ENCODE measurements around the gene RUFY4. TPM values are rescaled to one million over a fixed set of nuclear protein-coding genes. Genes with fewer than 3 reads are reported as not detected.
A peak's percentile ranks its signal among the peaks of the same experiment; 100 is the strongest.

Gene RUFY4, protein sequence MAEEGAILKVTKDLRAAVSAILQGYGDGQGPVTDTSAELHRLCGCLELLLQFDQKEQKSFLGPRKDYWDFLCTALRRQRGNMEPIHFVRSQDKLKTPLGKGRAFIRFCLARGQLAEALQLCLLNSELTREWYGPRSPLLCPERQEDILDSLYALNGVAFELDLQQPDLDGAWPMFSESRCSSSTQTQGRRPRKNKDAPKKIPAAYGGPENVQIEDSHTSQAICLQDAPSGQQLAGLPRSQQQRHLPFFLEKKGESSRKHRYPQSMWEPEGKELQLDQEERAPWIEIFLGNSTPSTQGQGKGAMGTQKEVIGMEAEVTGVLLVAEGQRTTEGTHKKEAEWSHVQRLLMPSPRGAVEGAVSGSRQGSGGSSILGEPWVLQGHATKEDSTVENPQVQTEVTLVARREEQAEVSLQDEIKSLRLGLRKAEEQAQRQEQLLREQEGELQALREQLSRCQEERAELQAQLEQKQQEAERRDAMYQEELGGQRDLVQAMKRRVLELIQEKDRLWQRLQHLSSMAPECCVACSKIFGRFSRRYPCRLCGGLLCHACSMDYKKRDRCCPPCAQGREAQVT
- polyA plus RNA-seq (ENCODE audit: insufficient read length), result 0.32 TPM
- long read RNA-seq, donor 1, result 0 reads
- long read RNA-seq, donor 2, result 0 reads
- long read RNA-seq, donor 3, result 0 reads
- long read RNA-seq, donor 4, result 0 reads
- long read RNA-seq, donor 5, result 0 reads
- long read RNA-seq, donor 6, result 0 reads
- long read RNA-seq, donor 7, result 0 reads
- long read RNA-seq, donor 8, result 0 reads

DNA sequence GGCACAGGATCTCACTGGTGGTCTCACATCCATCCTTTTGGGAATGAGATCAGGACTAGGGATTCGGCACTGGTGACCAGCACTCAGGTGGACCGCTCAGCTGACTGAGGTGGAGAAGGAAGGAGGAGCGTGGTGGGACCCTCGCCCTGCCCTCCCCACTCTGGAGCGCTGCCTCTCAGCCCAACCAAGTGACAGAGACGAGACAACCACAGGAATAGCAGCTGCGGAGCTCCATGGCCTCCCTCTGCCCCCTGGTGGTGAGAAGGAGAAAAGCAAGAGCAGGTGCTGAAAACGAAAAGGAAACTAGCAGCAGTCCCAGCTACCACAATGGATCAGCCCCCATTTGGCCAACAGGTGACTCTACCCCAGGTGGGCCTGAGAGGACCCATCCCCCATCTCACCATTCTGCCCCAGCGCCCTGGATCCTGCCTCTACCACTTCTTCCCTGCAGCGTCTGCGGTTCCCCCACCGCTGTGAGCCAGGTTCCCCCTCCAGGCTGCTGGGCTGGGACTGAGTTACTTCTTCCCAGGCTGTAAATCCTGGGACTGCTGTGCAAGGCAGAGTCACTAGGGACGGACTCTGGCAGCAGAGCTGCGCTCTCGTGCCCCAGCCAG is at the start of gene RUFY4:
Gene RUFY4 (plus strand): TSS at position 533 of the 614 bp plus-strand sequence. CDS start 1,353 bp downstream, outside the sequence.
- peak; percentile 74 for DNase-seq

DNA sequence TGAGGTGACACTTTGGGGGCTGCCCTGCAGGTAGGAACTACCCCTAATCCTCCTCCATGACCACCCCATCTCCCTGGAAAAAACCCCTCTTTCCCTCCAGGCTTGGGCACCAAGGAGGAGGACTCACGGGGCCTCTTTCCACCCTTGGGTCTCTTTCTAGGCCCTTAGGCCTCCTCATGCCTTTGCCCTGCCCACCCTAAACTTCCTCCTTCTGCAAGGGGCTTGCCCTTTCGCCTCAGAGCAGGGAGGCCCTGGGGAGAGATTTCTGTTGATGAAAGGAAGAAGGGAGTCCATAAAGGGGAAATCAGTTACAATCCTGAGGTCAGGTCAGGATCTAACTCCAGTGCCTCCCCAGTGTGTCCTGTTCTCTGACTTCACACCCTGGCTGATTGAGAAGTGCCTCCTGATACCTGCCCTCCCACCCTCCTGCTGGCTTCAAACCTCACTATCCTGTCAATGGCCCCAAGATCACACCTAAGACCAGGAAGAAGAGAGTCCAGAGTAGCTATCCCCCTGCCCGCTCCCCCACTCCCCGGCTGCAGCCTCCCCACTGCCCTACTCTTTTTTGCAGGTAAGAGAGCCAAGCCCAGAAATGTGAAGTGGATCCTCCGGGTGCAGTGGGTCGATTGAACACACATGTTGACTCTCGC is 49.5 kb upstream of the RUFY4 start:
- no peak for DNase-seq

DNA sequence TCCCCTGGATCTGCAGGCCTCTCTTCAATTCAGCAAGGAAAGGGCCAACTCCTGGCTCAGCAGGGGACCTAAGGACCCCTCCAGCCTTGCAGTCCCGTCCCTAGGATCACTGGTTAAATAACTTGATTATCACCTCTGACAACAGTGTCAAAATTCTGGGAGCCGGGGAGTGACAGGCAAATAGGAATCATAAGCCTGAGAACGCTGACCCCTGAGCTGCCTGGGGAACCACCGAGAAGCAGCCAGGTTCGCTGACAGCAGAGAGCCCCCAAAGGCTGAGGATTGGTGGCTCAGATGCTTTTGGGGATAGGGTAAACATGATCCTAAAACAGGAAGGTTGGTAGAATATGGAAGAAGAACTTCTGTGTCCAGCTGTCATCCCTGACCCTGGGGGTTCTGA is 48.8 kb upstream of the RUFY4 start:
- no peak for DNase-seq

DNA sequence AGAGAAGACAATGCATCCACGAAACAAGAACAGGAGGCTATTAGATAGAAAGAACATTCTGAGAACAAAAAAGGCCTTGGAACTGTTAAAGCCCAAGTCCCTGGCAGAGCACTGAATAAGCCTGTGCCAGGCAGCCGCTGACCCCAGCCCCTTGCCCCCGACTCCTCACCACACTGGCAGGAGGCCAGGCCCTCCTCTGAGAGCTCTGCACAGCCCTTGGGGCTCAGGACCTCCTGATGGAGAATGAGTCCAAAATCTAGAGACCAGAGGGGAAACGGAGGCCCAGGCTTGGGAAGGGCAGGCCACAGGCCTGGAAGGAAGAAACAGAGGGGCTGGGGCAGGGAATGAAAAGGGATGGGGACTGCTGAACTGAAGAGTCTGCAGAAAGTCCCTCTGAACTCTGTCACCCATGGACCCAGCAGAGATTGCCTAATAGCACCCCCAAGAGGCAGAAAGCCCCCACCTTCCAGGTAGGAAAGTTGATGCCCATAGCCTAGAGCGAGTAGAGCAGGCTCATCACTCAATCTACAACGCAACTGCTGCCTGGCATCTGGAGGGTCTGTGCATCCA is 48.0 kb upstream of the RUFY4 start:
- no peak for DNase-seq

DNA sequence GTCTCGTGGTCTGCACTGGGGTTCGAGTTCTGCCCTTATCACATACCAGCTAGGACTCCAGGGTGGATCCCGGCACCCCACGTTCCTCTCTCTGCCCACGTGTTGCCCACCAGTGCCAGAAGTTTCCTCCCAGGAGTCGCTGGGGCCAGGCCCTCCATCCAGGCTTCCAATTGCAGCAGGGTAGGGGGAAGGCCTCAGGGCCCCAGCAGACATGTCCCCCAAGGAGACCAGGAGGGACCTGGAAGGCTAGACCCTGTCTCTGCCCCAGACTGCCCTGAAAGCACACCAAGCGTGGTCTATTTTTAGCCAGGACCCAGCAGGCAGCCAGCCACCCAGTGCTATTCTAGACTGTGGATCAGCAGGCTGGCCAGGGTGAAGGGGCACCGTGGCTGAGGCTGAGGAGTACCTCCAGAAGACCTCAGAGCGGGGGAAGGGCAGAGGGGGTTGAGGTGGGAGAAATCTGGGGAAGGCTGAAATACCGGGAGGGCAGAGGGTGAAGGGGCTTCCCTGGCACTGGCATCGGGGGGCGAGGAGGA is 47.4 kb upstream of the RUFY4 start:
- no peak for DNase-seq

DNA sequence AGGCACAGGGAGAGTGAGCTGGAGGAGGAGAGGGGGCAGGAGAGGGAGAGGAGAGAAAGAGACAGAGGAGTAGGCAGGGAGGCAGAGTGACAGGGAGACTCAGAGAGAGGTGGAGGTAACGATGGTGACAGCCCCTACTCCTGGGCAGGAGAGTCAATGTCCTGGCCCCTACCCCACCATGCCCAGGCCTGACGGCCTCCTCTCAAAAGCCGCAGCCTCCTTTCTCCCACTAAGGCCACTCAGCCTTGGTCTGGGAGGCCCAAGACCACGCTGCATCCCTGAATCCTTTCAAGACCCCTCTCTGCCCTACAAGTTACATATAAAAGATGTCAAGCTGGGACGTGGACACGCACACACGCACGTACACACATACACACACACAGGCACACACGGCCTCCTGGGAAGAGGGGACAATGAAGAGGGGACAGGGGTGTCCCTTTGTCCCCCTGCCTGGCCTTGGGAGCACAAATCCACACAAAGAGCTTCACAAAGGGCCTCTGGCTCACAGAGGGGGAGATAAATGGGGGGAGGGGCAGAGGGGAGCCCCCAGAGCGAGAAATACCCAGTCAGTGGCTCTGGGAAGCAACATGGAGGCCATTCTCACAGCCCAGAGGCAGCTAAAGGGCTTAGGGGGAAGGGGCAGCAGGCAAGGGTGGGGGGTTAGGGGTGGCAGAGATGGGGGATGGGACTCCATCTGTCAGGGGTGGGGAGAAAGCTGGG is 46.8 kb upstream of the RUFY4 start:
- no peak for DNase-seq

DNA sequence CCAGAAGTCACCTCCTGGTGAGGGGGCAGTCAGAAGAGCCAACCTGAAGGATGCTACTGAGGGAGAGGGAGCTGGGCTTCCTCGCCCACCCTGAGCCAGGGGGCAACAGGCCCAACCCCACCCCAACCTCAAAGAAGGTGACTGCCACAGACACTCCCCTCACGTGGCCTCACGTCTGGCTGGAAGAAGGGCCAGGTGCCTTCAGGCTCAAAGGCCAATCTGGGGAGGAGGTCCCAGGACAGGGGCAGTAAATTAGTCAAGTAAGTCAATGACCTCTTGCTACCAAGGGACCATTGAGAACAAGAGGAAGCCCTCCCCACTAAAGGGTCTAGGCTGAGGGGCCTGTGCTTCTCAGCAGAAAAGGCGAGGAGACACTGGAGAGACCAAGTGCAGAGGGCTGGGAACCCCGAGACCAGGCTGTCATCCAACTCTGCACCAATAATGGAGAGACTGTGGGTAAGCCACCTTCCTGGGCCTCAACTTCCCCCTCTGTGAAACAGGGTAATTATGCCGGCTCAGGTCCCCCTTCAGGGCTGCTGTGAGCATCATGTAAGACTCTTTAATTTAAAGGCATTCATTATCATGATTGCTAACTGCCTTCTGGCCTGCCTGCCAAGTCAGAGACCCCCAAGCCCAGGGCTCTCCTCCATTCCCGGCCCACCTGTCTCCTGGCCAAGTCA is 46.1 kb upstream of the RUFY4 start:
- no peak for DNase-seq

DNA sequence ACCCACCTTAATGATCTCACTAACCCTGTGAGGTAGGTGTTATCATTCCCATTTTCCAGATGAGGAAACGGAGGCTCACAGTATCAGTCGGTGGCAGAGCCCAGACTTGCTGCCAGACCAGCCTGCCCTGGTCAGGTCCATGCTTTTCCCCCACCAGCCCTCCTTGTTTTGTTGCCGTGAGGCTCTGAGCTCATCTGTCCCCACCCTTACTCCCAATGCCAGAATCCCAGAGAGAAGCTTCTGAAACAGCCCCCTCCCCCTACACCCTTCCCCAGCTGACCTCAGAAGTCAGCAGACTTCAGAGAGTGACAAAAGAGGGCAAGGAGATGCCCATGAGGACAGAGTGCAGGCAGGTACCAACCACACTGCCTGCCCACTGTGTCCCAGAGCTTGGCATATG is 45.4 kb upstream of the RUFY4 start:
- DNase-seq, result no peak

DNA sequence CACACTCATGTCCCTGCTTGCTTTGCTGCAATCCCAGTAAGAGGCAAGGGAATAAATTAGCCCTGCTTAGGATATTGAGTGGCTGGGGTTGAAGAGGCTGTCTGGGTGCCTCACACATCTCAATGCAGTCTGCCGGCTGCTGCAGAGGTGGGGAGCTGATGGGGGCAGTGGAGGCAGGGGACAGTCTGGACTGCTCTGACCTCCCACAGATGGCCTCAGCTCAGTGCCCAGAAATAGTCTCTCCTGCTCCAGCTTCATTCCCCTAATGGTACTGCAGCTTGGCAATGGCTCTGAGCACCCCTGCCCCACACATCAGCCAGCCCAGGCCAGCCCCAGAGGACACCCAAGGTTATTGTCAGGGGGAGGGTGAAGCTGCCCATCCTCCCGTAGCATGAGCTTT is 44.7 kb upstream of the RUFY4 start:
- no peak for DNase-seq

DNA sequence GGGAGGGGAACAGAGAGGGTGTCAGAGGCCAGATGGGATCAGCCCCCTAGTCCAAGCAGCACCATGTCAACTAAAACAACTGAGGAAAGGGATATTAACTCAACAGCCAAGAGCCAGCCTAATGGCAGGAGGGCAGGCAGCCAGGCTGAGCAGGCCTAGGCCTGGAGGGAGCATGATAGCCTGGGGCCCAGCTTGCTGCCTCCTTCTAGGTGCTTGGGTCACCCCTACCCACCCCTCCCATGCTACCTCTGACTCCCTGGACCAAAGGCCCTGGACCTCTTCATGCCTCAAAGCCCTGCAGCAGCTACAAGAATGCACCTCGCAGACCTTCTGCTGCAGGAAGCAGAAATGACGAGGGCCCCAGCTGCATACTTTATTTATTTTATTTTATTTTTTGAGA is 44.2 kb upstream of the RUFY4 start:
- DNase-seq, result no peak

DNA sequence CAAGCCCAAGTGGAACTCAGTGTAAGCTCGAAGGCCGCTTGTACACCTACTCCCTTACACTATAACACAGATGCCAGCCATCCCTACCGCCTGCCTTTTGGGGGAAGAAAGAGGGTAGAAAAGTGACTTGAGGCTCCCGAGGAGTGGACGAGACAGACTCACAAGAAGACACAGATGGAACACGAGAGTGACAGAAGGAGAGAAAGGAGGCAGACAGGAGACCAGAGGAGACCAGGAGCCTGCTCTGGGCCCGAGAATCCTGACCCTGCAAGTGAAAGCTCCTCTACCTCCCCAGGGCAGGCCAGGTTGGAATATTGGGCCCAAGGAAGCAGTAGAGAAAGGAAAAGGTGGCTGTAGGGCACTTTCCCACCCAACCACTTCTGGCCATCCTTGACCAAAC is 42.8 kb upstream of the RUFY4 start:
- DNase-seq, result no peak

DNA sequence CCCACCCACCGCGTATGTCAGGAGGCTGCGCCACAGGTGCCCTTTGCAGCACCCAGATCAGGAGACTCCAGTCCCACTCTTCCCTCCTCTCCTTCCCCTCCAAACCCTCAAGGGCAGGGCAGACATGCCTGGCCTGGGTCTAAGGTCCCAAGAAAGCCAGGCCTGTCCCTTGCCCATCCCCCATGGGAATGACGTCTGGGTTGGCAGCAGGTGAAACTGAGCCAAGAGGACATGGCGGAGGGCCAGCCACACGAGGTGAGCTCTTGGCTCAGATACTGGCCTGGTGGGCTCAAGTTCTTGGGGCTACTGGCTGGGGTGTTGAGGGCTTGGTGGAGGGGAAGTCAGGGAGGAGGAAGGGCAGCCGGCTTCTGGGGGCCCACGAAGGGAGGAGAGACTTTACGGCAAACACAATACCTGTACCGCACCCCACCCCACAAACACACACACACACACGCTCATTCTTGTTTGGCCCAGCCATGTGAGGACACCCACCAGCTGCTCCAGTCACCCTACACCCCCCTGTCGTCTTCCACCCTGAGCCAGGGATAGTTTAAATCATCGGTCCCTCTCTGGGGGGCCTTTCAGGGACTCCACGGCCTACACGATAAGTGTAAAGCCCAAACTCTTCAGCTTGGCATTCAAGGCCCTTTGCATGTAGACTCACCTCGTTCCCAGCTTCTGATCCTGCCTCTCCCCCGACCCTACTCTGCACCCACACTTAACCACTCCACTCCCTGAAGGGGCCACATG is 42.2 kb upstream of the RUFY4 start:
- no peak for DNase-seq

DNA sequence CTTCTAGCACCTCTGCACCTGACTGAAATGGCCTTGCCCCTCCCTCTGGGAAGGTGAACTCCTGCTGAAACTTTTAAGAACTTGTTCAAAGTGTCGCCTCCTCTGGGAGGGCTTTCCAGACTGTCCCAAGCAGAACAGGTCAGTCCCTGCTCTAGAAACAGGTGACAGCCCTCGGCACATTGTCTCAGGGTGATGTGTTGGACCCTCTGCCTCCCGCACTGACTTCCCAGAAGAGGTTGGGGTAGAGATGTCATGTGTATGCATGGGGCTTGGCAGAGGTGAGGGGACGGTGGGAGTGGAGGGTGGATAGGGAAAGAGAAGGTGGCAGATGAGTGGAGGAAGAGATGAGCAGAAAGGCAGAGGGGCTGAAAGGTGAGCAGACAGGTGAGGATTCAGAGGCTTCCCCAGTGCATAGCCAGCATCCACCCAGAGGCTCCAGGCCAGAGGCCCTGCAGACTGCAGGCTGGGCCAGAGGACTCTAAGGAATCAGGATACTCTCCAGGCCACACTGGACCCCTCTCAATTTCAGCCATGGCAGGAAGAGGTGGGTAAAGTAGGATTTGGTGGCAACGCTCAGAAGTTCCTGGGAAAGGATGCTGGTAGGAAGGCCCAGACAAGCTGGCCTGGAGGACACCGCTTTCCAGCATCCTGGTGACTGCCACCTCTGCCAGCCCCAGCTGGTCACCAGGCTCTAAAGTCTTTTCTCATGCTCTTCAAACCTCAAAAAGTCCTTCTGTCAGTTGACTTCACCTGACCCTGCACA is 41.4 kb upstream of the RUFY4 start:
- no peak for DNase-seq

DNA sequence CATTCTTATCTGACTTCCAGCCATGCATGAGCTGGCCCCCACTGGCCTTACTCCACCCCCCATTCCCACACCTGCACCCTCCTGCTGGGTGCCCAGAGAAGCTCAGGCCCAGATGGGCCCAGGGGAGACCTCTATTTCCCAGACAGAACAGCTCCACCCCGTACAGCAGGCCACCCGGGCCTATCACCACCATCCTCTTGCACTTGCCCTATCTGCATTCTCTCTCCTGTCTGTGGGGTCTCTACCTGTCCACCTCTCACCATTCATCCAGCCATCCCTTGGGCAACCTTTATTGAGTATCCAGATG is 40.9 kb upstream of the RUFY4 start:
- DNase-seq, result no peak

DNA sequence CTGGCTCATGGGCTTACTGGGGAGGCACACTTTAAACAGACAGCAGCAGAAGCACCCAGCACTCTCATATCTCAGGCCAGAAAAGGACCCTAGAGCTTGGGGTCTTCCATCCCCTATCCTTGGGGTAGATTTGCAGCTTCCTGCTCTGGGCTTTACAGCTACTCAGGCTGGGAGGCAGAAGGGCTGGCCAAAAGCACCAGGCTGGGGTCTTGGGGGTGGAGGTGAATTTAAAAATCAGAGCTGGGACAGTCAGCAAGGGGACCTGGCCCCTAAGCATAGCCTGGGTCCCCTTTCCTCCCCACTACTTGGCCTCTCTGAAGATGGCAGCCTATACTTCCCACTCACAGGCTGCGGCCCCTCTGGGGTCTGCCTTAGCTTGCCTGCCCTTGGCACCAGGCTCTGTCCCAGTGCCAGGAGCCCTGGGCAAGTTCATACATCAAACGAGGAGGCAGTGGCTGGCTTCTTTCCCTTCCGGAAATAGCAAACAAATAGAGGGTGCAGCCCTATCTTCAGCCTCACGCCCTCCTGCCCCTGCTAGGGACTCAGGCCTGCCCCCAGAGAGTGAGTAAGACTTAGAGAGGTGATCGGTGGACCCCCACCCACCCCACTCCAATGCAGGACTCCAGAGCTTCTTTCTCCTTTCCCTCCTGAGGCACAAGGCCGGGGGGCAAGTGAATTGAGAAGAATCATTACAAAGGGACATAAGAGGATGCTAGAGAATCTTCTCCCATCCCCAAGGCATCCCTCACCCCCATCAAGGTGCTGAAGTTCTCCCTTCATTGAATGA is 40.3 kb upstream of the RUFY4 start:
- no peak for DNase-seq

DNA sequence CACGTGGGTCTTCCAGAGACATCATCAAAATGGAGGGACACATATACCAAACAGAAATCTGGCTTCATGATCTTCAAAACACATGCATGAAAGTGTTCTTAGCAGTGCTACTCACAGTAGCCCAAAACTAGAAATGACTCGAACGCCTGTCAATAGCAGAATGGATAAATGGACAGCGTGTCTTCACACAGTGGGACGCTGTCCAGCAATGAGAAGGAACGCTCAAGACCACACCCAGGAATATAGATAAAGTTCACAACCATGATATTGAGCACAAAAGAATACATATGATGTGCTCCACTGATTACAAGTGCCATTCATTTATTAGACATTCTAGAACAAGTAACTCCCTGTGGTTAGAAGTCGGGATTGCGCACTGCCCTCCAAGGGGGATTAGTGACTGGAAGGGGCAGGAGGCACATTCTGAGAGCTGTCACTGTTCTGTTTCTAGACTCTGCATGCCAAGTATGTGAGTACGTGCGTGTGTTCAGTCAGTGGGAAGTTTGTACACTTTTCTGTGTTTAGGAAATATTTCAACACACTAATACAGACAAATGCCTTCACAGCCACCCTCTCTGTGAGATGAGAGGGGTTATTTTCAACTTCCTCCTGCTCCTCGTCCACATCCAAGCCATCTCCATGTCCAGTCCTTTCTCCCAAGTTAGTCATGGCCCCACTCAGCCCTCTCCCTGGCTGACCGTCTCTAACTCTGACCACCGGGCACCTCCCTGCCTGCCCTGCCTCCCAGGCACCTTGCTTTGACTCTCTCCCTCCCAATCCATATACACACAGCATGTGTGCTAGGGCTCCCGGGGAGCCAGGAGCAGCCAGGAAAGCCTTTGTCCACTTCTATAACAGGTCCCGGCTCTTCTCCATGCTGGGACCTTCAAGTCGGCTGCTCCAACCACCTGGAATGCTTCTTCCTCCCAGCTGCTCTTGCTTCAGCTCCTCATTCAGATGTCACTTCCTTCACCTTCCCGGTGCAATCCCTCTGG is 39.4 kb upstream of the RUFY4 start:
- no peak for DNase-seq
